Liver (tissue), 3 donors: ENCODE results near the gene DKK2.

Source experiments
- CTCF ChIP-seq: fragments of 150-350 bp; IDR thresholded peaks from 2 replicates; pipeline ENCODE4 v1.5.1; 2017; ENCODE audit warnings: improper control_type of control experiment, low read depth, low read length; ENCODE audit not compliant: missing input control
- EGR1 ChIP-seq, 2 donors: IDR thresholded peaks; 2 replicates each; pipeline ENCODE4 v1.6.1; 2016 to 2018; ENCODE audit warnings: antibody characterized with exemption in 2 of 2, low read depth in 2 of 2
- GABPA ChIP-seq, 2 donors: IDR thresholded peaks in 1 of 2; conservative IDR thresholded peaks in 1 of 2; 2 replicates each; pipeline ENCODE4 v1.6.1; 2016; ENCODE audit warnings: antibody characterized with exemption in 2 of 2, mild to moderate bottlenecking in 1 of 2, moderate library complexity in 1 of 2
- JUND ChIP-seq, 2 donors: IDR thresholded peaks; 2 replicates each; pipeline ENCODE4 v1.6.1; 2016; ENCODE audit warnings: antibody characterized with exemption in 2 of 2
- NR2F2 ChIP-seq: IDR thresholded peaks from 2 replicates; pipeline ENCODE4 v1.6.1; 2016; ENCODE audit warnings: antibody characterized with exemption
- RAD21 ChIP-seq, 2 donors: IDR thresholded peaks; 2 replicates each; pipeline ENCODE4 v1.6.1; 2016; ENCODE audit warnings: antibody characterized with exemption in 2 of 2, mild to moderate bottlenecking in 2 of 2
- REST ChIP-seq: IDR thresholded peaks from 2 replicates; pipeline ENCODE4 v1.6.1; 2016; ENCODE audit warnings: antibody characterized with exemption, mild to moderate bottlenecking
- RXRA ChIP-seq, 2 donors: IDR thresholded peaks; 2 replicates each; pipeline ENCODE4 v1.6.1; 2017 to 2018; ENCODE audit warnings: antibody characterized with exemption in 2 of 2, mild to moderate bottlenecking in 1 of 2
- SP1 ChIP-seq: IDR thresholded peaks from 2 replicates; pipeline ENCODE4 v1.6.1; 2018; ENCODE audit warnings: antibody characterized with exemption, mild to moderate bottlenecking
- TAF1 ChIP-seq: conservative IDR thresholded peaks from 2 replicates; pipeline ENCODE4 v1.6.1; 2016; ENCODE audit warnings: antibody characterized with exemption, mild to moderate bottlenecking
- YY1 ChIP-seq: IDR thresholded peaks from 2 replicates; pipeline ENCODE4 v1.6.1; 2016; ENCODE audit warnings: antibody characterized with exemption, mild to moderate bottlenecking
- ZBTB33 ChIP-seq: IDR thresholded peaks from 2 replicates; pipeline ENCODE4 v1.6.1; 2016; ENCODE audit warnings: antibody characterized with exemption
- TF ChIP-seq, protein P1 (sequence below): IDR thresholded peaks from 2 replicates; pipeline ENCODE4 v1.6.1; 2016; ENCODE audit warnings: antibody characterized with exemption
- TF ChIP-seq, protein P2 (sequence below): IDR thresholded peaks from 2 replicates; pipeline ENCODE4 v1.6.1; 2016; ENCODE audit warnings: antibody characterized with exemption
- donor health status: healthy.
- donor health status: healthy.

GRCh38 chr4:106893395-106893881, 142.7 kb downstream of the DKK2 start:
- TF ChIP-seq RAD21 (IDR thresholded peaks at IDR 0.05) (no peak), TAF1 (no peak), CTCF (no peak), RXRA (IDR thresholded peaks at IDR 0.05) (no peak), NR2F2 (no peak), EGR1 (IDR thresholded peaks at IDR 0.05; ENCODE audit: low read depth in 2 of 2) (no peak), ZBTB33 (no peak), JUND (IDR thresholded peaks at IDR 0.05) (no peak), YY1 (no peak), SP1 (no peak), GABPA (IDR thresholded peaks at IDR 0.05 in 1 of 2, conservative IDR thresholded peaks at IDR 0.05 in 1 of 2) (no peak), REST (no peak)
- TF ChIP-seq, protein P1, sequence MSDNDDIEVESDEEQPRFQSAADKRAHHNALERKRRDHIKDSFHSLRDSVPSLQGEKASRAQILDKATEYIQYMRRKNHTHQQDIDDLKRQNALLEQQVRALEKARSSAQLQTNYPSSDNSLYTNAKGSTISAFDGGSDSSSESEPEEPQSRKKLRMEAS = no peak
- TF ChIP-seq, protein P2, sequence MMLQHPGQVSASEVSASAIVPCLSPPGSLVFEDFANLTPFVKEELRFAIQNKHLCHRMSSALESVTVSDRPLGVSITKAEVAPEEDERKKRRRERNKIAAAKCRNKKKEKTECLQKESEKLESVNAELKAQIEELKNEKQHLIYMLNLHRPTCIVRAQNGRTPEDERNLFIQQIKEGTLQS = no peak
